GM12878 (cell line): ENCODE data around the gene ALOX12B. TPM values are rescaled to one million over a fixed set of nuclear protein-coding genes. Genes with fewer than 3 reads are reported as not detected.

Experiments used
- ATAC-seq: fragments of 200-7000 bp; cut with Tn5 transposase; 3 replicates; pipeline ENCODE4 v1.9.1; 2020; ENCODE audit warnings: mild to moderate bottlenecking, moderate library complexity
- BruUV-seq: library from RNA; stranded (reverse); fragments of 400-500 nt; replicated peaks from 2 replicates; lab custom pipeline; 2021; lab: Mats Ljungman, UMichigan
- CTCF ChIA-PET: fragments of 300-600 bp; sonication (Branson Sonifier 250); formaldehyde crosslinking; extraction: SDS; loops from one replicate; lab custom pipeline; 2021; ENCODE audit warnings: inconsistent platforms; lab: Yijun Ruan, JAX
- POLR2A ChIA-PET: fragments of 350-600 bp; formaldehyde crosslinking; extraction: SDS; loops from one replicate; lab custom pipeline; 2021; ENCODE audit warnings: inconsistent platforms; lab: Charles Lee
- RAD21 ChIA-PET: fragments of 300-600 bp; sonication (Branson Sonifier 250); formaldehyde crosslinking; loops from one replicate; lab custom pipeline; 2023; ENCODE audit warnings: antibody characterized with exemption; ENCODE audit not compliant: unreplicated experiment; lab: Charles Lee
- SMC1A ChIA-PET: fragments of 300-600 bp; sonication (Branson Sonifier 250); formaldehyde crosslinking; loops from one replicate; lab custom pipeline; 2023; ENCODE audit not compliant: unreplicated experiment, uncharacterized antibody; lab: Charles Lee
- DNase-seq: peaks from one replicate; pipeline ENCODE4 v3.0.0-alpha.2; 2011; ENCODE audit warnings: low read depth, low spot score
- FAIRE-seq: peaks from 3 replicates; lab custom pipeline; 2011; peaks lifted over from hg19 to GRCh38; lab: Jason Lieb, UNC
- H2AFZ ChIP-seq: 2 replicates; pipeline ENCODE4 v1.6.0; 2011; ENCODE audit warnings: low read depth, low read length, control low read depth; ENCODE audit not compliant: control insufficient read depth
- H3K27ac ChIP-seq: 2 replicates; pipeline ENCODE4 v1.5.1; 2011; ENCODE audit warnings: control low read depth; ENCODE audit not compliant: control insufficient read depth, insufficient read depth
- H3K27me3 ChIP-seq, 2 experiments: replicated peaks in 1 of 2; 2 replicates each; pipeline versions ENCODE4 v1.6.0 to v1.6.1; 2011; ENCODE audit warnings: low read length in 1 of 2; ENCODE audit not compliant: control insufficient read depth in 2 of 2, insufficient read depth in 2 of 2
- H3K36me3 ChIP-seq, 2 experiments: 2 replicates each; pipeline ENCODE4 v1.5.1; 2011; ENCODE audit warnings: low read length in 1 of 2; ENCODE audit not compliant: control insufficient read depth in 2 of 2, insufficient read depth in 2 of 2
- H3K4me1 ChIP-seq: 2 replicates; pipeline ENCODE4 v1.6.1; 2011; ENCODE audit warnings: mild to moderate bottlenecking, low read length, moderate library complexity, mixed read lengths; ENCODE audit not compliant: control insufficient read depth, insufficient read depth
- H3K4me2 ChIP-seq: 2 replicates; pipeline ENCODE4 v1.6.0; 2011; ENCODE audit warnings: control low read depth; ENCODE audit not compliant: control insufficient read depth, insufficient read depth
- H3K4me3 ChIP-seq: fragments of 200-600 bp; sonication (generic); 2 replicates; pipeline ENCODE4 v1.5.1; 2016
- H3K79me2 ChIP-seq: 2 replicates; pipeline ENCODE4 v1.6.0; 2011; ENCODE audit warnings: low read length; ENCODE audit not compliant: control insufficient read depth, insufficient read depth
- H3K9ac ChIP-seq: 2 replicates; pipeline ENCODE4 v1.8.0; 2011; ENCODE audit warnings: low read length, control low read depth, mixed read lengths; ENCODE audit not compliant: control insufficient read depth, insufficient read depth
- H3K9me3 ChIP-seq: replicated peaks from 3 replicates; pipeline ENCODE4 v1.5.1; 2011; ENCODE audit warnings: mild to moderate bottlenecking, low read length; ENCODE audit not compliant: control insufficient read depth, insufficient read depth
- H4K20me1 ChIP-seq: 2 replicates; pipeline ENCODE4 v1.6.0; 2011; ENCODE audit not compliant: control insufficient read depth, insufficient read depth
- ATF3 ChIP-seq: IDR thresholded peaks from 2 replicates; pipeline ENCODE4 v1.6.1; 2011; ENCODE audit warnings: low read depth, mild to moderate bottlenecking, low read length, moderate library complexity, borderline replicate concordance; ENCODE audit errors: extremely low read depth
- CBX5 ChIP-seq: sonication (generic); IDR thresholded peaks from 2 replicates; pipeline ENCODE4 v1.6.1; 2016; ENCODE audit warnings: low read depth, moderate library complexity, mild to moderate bottlenecking, inconsistent platforms
- CHD1 ChIP-seq: IDR thresholded peaks from 2 replicates; pipeline ENCODE4 v1.6.1; 2012; ENCODE audit warnings: low read depth, low read length, improper control_type of control experiment
- NKRF ChIP-seq: fragments of 450-650 bp; conservative IDR thresholded peaks from 2 replicates; pipeline ENCODE4 v1.6.1; 2017; ENCODE audit warnings: mild to moderate bottlenecking, moderate library complexity
- NRF1 ChIP-seq: conservative IDR thresholded peaks from 2 replicates; pipeline ENCODE4 v1.6.1; 2011; ENCODE audit warnings: mild to moderate bottlenecking, low read depth, low read length, improper control_type of control experiment
- PAX5 ChIP-seq: IDR thresholded peaks from 2 replicates; pipeline ENCODE4 v1.6.1; 2011; ENCODE audit warnings: low read depth, low read length, borderline replicate concordance
- RAD21 ChIP-seq: IDR thresholded peaks from 2 replicates; pipeline ENCODE4 v1.6.1; 2011; ENCODE audit warnings: mild to moderate bottlenecking, low read depth, low read length, moderate library complexity; ENCODE audit not compliant: insufficient read depth
- RELB ChIP-seq: fragments of 450-650 bp; IDR thresholded peaks from 2 replicates; pipeline ENCODE4 v1.6.1; 2017; ENCODE audit warnings: low read depth, mild to moderate bottlenecking, moderate library complexity
- RFX5 ChIP-seq: IDR thresholded peaks from 2 replicates; pipeline ENCODE4 v1.6.1; 2011; ENCODE audit warnings: low read depth, low read length, improper control_type of control experiment
- SP1 ChIP-seq: IDR thresholded peaks from one replicate; pipeline ENCODE4 v1.6.1; 2011; ENCODE audit warnings: low read depth, low read length
- ZBED1 ChIP-seq: IDR thresholded peaks from 2 replicates; pipeline ENCODE4 v1.6.1; 2016; ENCODE audit warnings: borderline replicate concordance
- ZBTB11 ChIP-seq: fragments of 450-650 bp; formaldehyde crosslinking; IDR thresholded peaks from 2 replicates; pipeline ENCODE4 v1.5.0; 2022; ENCODE audit warnings: mild to moderate bottlenecking, missing genetic modification characterization
- WGBS: methylation state at CpG from one replicate; pipeline ENCODE4 v1.1.6; 2016; ENCODE audit warnings: low lambda C conversion rate; ENCODE audit not compliant: insufficient replicate concordance, insufficient coverage; ENCODE audit errors: missing lambda C conversion rate; 5-methylcytosine and 5-hydroxymethylcytosine counted together
- in situ Hi-C: fragments of 300-500 bp; cut with MboI; formaldehyde crosslinking; loops from 9 replicates; pipeline ENCODE4 v1.14.3; 2018; ENCODE audit warnings: mixed read lengths
- intact Hi-C: fragments of 100-400 bp; cut with micrococcal nuclease; formaldehyde crosslinking; loops from one replicate; pipeline ENCODE4 v1.14.2; 2022; ENCODE audit not compliant: unreplicated experiment
- polyA plus RNA-seq, 11 experiments: library from polyadenylated mRNA; depleted of rRNA in 4 of 11; unstranded in 6 of 11; stranded (reverse) in 5 of 11; fragments of >200 nt; fragmentation: Nextera tagmentation in 4 of 11; fragmentation: Illumina TruSeq in 1 of 11; extraction: Ambion mirVana in 4 of 11; extraction: Trizol in 1 of 11; gene quantifications; 1 replicate in 1 of 11; 2 replicates in 10 of 11; pipeline versions ENCODE4 v1.2.1 to v1.2.3, GENCODE V29; 2011 to 2016; ENCODE audit warnings: inconsistent platforms in 2 of 11, missing spikeins in 2 of 11, low read depth in 1 of 11
- total RNA-seq, 4 experiments: library from RNA; depleted of rRNA in 3 of 4; stranded (reverse); fragments of >200 nt in 3 of 4; fragmentation: Illumina TruSeq in 1 of 4; extraction: Trizol in 1 of 4; gene quantifications; 2 replicates each; pipeline versions ENCODE4 v1.2.1 to v1.2.3, GENCODE V29; 2013 to 2021

Gene ALOX12B
- total and polyA plus RNA-seq, 10 of the 15 experiments (the other 5 are each of a cell fraction or from before 2014, with no cell fraction given): 0.17 to 0.54 TPM; not detected in 8

- TF ChIP-seq SP1 (no peak), CBX5 (no peak), RFX5 (no peak)
These were observed 58.4 kb downstream of the ALOX12B start (continued) for GRCh38 chr17:8029121-8029520.

- POLR2A ChIA-PET: no interaction called here
- Histone ChIP-seq H3K36me3 (no peaks in the 10 kb centered on the region), H3K4me3 (no peak overlapping the region), H3K4me2 (no peak overlapping the region), H2AFZ (no peak overlapping the region), H4K20me1 (no peaks in the 10 kb centered on the region), H3K4me1 (no peaks in the 10 kb centered on the region), H3K9me3 (no peaks in the 10 kb centered on the region; the same call in 2 of the 3 replicates), H3K27ac (no peak overlapping the region), H3K9ac (no peak overlapping the region), H3K79me2 (no peaks in the 10 kb centered on the region), H3K27me3 (peaks cover 0 to 5% of the 10 kb centered on the region in 2 experiments; a peak in 2 of 4 replicates)
- intact Hi-C loops: no loop called here
- ATAC-seq (no peak), DNase-seq (no peak), FAIRE-seq (no peak)
- WGBS: 32% methylated on average over 9 of the region's 9 CpGs
- CTCF ChIA-PET: interaction anchor here (0.8 to 3.6 kb wide), 5 partner anchors 8 to 49 kb away, joined by 3 to 11 read pairs (median 3); no protein-coding TSS in a partner anchor
- RAD21 ChIA-PET: no interaction called here
- in situ Hi-C loops: no loop called here
- TF ChIP-seq PAX5 (no peak), ZBTB11 (no peak), NRF1 (no peak), RAD21 (no peak), CHD1 (no peak), ATF3 (no peak), NKRF (no peak), RELB (no peak), ZBED1 (no peak)
- no TSS peak for BruUV-seq
- SMC1A ChIA-PET: interaction anchor here (1.0 to 1.3 kb wide), 2 partner anchors 11 to 16 kb away, joined by 3 to 4 read pairs; no protein-coding TSS in a partner anchor
These were observed 62.2 kb downstream of the ALOX12B start for GRCh38 chr17:8025176-8025911.
